Measurements from ENCODE around the gene LY6G5B.
"Not testable (repeated sequence)": the region's sequence is repeated elsewhere in the genome, so short reads cannot be mapped to it uniquely, and the experiment has no call there.

LY6G5B gene

DNA sequence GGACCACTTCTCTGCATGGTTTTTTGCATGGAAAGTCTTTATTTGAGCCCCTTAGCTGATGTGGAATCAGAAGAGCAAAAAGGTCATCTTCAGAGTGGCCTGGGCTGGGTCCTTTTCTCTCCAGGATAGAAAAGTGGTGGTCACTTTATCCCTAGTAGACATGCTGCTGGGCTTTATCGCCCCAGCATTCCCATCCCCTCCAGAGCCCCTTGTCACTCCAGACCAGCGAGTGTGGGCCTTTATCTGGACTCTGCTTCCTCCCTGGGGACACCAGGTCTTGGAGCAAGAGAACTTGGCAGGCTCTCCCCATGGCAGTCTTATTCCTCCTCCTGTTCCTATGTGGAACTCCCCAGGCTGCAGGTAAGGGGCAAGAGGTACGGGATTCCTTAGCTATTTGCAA is 36.8 kb downstream of the LY6G5B start, which contains the start of gene LY6G6F:
TSS of gene LY6G6F (plus strand) at position 268 of the 400 bp plus-strand sequence. CDS start at position 309, 41 bp downstream.
- no peak for DNase-seq (ENCODE audit: extremely low read depth, low read depth)
- TF ChIP-seq, protein P1, sequence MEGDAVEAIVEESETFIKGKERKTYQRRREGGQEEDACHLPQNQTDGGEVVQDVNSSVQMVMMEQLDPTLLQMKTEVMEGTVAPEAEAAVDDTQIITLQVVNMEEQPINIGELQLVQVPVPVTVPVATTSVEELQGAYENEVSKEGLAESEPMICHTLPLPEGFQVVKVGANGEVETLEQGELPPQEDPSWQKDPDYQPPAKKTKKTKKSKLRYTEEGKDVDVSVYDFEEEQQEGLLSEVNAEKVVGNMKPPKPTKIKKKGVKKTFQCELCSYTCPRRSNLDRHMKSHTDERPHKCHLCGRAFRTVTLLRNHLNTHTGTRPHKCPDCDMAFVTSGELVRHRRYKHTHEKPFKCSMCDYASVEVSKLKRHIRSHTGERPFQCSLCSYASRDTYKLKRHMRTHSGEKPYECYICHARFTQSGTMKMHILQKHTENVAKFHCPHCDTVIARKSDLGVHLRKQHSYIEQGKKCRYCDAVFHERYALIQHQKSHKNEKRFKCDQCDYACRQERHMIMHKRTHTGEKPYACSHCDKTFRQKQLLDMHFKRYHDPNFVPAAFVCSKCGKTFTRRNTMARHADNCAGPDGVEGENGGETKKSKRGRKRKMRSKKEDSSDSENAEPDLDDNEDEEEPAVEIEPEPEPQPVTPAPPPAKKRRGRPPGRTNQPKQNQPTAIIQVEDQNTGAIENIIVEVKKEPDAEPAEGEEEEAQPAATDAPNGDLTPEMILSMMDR (IDR thresholded peaks at IDR 0.05; ENCODE audit: low read depth, low read length) = no peak

GRCh38 chr6:31707701-31708100 is 37.9 kb downstream of the LY6G5B start:
- TF ChIP-seq, protein P1 (IDR thresholded peaks at IDR 0.05; ENCODE audit: low read depth, low read length) = no peak
- DNase-seq (ENCODE audit: extremely low read depth, low read depth) = no peak

DNA sequence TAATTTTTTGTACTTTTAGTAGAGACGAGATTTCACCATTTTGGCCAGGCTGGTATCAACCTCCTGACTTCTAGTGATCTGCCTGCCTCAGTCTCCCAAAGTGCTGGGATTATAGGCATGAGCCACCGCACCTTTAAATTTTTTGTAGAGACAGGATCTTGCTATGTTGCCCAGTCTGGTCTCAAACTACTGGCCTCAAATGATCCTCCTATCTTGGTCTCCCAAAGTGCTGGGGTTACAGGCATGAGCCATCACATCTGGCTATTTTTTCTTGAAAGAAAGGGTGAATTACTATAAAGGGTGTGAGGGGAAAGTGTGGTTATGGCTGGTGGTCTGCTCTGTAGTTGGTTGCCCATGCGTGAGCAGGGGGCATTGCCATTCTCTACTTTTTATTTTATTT is 38.4 kb downstream of the LY6G5B start:
- DNase-seq (ENCODE audit: extremely low read depth, low read depth) = no peak
- TF ChIP-seq, protein P1 (IDR thresholded peaks at IDR 0.05; ENCODE audit: low read depth, low read length) = no peak

- not testable (repeated sequence) for DNase-seq (ENCODE audit: extremely low read depth, low read depth)
Measured at GRCh38 chr6:31709157-31709556, 39.4 kb downstream of the LY6G5B start.

GRCh38 chr6:31710523-31711219 is 40.9 kb downstream of the LY6G5B start:
- DNase-seq (ENCODE audit: extremely low read depth, low read depth) = no peak
- TF ChIP-seq, protein P1 (IDR thresholded peaks at IDR 0.05; ENCODE audit: low read depth, low read length) = no peak

DNA sequence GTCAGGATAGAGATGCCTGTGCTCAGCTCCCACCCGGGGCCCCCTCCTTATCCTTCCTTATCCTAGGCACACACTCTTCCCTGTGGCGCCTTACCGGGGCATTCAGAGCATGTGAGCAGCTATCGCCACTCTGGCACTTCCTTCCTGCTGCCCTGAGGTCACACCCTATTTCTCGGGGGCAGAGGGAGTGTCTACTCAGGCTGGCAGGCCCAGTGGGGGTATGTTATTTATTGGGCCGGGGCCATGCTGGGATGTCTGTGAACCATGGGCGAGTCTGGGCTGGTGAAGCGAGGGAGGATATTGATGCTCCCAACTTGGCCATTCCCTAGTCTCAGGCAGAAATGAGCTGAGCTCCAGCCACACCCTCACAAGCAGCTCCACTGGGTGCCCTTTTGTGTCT is 41.5 kb downstream of the LY6G5B start:
- DNase-seq (ENCODE audit: extremely low read depth, low read depth) = no peak
- TF ChIP-seq, protein P1 (IDR thresholded peaks at IDR 0.05; ENCODE audit: low read depth, low read length) = no peak

DNA sequence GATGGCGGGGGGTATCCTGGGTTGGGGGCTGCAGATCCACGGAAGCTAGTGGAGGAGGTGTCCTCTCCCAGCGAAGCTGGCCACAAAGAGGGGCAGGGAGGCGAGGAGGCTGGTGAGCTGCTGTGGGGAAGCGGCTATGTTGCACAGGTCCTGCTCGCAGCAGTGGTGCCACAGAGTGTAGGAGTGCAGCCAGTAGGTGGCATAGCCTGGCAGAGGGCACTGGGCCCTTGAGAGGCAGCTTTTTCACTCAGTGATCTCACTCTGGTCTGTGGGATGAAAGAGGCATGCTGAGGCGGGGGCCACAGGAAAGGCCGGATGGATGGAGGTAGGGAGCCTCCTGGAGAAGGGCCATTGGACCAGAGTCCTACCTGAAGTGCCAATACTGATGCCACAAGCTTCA is 42.5 kb downstream of the LY6G5B start:
- DNase-seq (ENCODE audit: extremely low read depth, low read depth) = no peak
- TF ChIP-seq, protein P1 (IDR thresholded peaks at IDR 0.05; ENCODE audit: low read depth, low read length) = no peak; the same call in 1 of the 2 replicates

DNA sequence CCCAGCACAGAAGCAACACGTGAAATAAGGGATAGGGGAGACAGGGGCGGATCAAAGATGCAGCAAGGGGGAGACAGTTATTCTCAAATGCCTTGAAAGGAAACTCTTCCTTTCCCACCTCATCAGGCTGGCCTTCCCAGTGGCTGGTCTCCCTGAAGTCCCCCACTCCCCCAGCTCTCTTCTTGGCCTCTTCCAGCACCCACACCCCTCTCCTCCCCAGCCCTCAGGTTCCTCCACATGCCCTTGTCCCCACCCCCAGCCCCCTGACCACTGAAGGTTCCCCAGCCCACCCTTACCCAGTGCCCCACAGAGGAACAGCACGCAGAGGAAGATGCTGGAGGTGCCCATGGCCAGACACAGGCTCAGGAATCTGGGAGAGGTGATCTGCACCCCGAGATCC is 43.7 kb downstream of the LY6G5B start:
- no peak for DNase-seq (ENCODE audit: extremely low read depth, low read depth)
- TF ChIP-seq, protein P1 (IDR thresholded peaks at IDR 0.05; ENCODE audit: low read depth, low read length) = no peak
